HG03139 (cell line): Measurements from ENCODE around the gene PTPRD.

Experiments
- ATAC-seq: cut with Tn5 transposase; IDR thresholded peaks from one replicate; pipeline ENCODE4 v1.9.1; 2021; ENCODE audit not compliant: unreplicated experiment

The PTPRD gene

GRCh38 chr9:8388132-8388531, 2224.7 kb downstream of the PTPRD start:
- ATAC-seq, result no peak

GRCh38 chr9:8384091-8384490, 2228.7 kb downstream of the PTPRD start:
- no peak for ATAC-seq

GRCh38 chr9:8382777-8383527, 2229.8 kb downstream of the PTPRD start:
- ATAC-seq, result no peak

GRCh38 chr9:8382266-8382665, 2230.5 kb downstream of the PTPRD start:
- no peak for ATAC-seq

- ATAC-seq, result no peak
Measured at GRCh38 chr9:8381601-8382000, 2231.2 kb downstream of the PTPRD start.

GRCh38 chr9:8374471-8374870, 2238.3 kb downstream of the PTPRD start:
- no peak for ATAC-seq

- no peak for ATAC-seq
Measured at GRCh38 chr9:8371686-8372085, 2241.1 kb downstream of the PTPRD start.

- ATAC-seq, result no peak
Measured at GRCh38 chr9:8366161-8366926, 2246.5 kb downstream of the PTPRD start.

- ATAC-seq, result no peak
Measured at GRCh38 chr9:8365466-8366160, 2247.2 kb downstream of the PTPRD start.

GRCh38 chr9:8365029-8365428, 2247.8 kb downstream of the PTPRD start:
- peak; percentile 42 for ATAC-seq

- no peak for ATAC-seq
Measured at GRCh38 chr9:8364026-8364752, 2248.6 kb downstream of the PTPRD start.

GRCh38 chr9:8362250-8362649, 2250.6 kb downstream of the PTPRD start:
- peak; percentile 74 for ATAC-seq

GRCh38 chr9:8361364-8361763, 2251.4 kb downstream of the PTPRD start:
- no peak for ATAC-seq

GRCh38 chr9:8356406-8356805, 2256.4 kb downstream of the PTPRD start:
- ATAC-seq, result no peak

GRCh38 chr9:8351436-8351835, 2261.4 kb downstream of the PTPRD start:
- no peak for ATAC-seq

GRCh38 chr9:8349901-8350300, 2262.9 kb downstream of the PTPRD start:
- no peak for ATAC-seq

- no peak for ATAC-seq
Measured at GRCh38 chr9:8349376-8349775, 2263.4 kb downstream of the PTPRD start.

GRCh38 chr9:8348756-8349155, 2264.0 kb downstream of the PTPRD start:
- ATAC-seq, result no peak

GRCh38 chr9:8346296-8346695, 2266.5 kb downstream of the PTPRD start:
- ATAC-seq, result no peak

GRCh38 chr9:8338767-8339510, 2273.9 kb downstream of the PTPRD start:
- no peak for ATAC-seq
